ENCODE data around the gene SYVN1.
A peak's percentile ranks its signal among the peaks of the same experiment; 100 is the strongest.
"Not testable (repeated sequence)": the region's sequence is repeated elsewhere in the genome, so short reads cannot be mapped to it uniquely, and the experiment has no call there.

Gene SYVN1

DNA sequence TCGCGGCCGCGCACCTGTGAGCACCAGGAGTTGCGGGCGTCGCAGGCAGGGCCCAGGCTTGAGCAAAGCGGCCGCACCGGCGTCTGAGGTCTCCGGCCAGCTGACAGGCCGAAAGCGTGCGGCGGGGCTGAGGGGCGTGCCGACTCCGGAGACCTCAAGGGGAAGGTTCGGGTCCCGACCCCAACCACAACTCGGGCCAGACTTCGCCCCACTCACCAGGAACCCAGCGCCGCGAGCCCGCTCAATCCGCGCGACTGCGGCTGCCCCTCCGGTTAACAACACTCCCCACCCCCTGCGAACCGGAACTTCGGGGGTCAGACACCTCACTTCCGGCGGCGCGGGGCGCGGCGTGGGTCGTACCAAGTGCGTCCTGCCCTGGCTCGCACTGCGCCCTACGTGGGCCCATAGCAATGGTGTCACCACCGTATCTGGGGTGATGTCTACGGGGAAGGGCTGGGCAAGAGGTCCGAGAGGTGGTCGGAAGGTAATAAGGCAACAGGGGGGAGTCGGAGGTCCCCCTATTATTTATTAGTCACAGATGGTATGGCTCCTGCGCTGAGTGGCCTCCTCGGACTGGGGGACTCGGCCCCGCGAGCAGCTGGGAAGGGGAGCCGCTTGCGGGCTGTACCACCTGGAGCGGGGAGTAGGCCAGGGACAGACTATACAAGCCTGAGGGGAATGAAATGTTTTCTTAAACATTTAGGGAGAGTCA is at the start of gene SYVN1:
Gene SYVN1, minus strand, starts transcription at position 280 of the 712 bp plus-strand sequence. CDS start 918 bp downstream, outside the sequence.
- peak; percentile 87 for DNase-seq (ENCODE audit: low spot score)

DNA sequence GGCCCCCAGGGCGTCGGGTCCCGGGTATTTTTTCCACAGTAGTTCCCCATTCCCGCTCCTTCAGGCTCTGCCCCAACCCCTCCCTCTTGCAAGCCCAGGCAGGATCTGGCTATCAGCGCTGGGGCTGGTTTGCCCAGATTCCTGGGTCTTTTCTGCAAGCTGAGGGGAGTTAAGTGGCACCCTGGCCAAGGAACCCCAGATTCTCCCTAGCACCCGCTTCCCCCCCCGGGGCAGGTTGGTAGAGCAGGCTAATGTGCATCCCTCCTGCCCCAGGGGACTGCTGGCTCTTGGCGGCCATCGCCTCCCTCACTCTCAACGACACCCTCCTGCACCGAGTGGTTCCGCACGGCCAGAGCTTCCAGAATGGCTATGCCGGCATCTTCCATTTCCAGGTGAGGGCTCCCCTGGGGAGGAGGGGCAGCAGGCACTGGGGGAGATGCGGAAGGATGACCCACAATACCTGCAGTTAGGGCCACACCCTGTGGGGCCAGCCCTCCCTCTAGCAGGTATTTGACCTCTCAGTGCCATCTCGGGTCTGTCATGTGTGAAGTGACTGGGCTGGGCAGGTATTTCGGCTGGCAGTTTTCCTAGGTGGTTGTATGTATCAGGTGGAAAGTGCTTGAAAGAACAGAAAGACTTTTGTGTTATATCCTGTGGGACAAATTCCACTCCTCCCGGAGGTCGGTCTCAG is 49.0 kb upstream of the SYVN1 start:
- DNase-seq (ENCODE audit: low spot score): no peak

DNA sequence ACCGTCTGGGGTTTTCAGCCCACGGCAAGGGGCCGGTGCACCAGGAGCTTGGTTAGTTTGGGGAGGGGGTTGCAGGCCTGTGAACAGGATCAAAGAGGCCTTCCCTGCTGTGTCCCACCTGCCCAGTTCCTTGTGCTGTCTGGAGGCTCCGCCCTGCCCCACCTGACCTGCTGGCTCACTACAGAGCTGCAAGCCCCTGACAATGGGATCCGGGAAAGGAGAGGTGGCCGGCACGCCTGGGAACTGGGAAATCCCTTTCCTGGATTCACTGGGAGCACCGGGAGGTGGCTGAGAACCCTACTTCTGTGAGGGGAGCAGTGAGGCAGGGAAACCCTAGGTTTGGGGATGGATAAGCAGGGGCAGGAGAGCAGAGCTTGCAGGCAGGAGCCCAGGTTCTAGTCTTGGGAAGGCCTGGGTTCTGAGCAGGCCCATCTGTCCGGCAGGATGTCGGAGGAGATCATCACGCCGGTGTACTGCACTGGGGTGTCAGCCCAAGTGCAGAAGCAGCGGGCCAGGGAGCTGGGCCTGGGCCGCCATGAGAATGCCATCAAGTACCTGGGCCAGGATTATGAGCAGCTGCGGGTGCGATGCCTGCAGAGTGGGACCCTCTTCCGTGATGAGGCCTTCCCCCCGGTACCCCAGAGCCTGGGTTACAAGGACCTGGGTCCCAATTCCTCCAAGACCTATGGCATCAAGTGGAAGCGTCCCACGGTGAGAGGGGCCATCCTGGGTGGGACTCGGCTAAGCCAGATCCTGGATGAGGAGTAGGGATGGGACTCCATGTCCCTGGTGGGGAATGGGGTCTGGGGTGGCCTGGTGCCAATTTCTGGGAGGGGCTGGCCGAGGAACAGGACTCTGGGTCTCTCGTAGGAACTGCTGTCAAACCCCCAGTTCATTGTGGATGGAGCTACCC is 48.2 kb upstream of the SYVN1 start:
- DNase-seq (ENCODE audit: low spot score): peak; percentile 50

DNA sequence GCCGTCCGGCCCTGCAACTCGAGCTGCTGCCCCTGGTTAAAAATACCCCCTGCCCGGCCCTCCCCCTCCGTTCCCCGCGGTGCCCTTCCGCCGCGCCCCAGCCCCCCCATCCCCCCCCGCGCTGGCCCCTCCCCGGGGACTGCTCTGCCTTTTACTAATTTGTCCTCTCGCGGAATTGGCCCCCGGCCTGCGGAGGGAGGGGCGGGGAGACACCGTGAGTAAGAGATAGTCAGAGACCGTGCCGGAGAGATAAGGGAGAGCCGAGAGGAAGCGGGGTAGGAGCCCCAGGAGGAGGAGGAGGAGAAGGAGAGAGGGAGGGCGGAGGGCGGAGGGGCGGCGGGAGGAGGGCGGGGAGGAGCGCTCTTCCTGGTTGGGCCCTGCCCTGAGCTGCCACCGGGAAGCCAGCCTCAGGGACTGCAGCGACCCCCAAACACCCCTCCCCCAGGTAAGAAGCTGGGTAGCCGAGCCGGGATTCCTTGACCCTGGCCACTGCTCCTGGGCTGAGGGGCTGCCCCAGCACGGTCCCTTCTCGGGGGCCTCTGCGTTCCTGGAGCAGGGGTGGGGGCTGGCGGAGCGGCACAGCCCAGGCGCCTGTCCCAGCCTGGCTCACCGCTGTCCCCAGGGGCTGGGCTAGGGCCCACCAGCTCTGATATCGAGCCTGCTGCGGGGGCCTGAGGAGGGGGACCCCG is 47.4 kb upstream of the SYVN1 start, which contains the start of gene CAPN1:
Gene CAPN1, plus strand, starts transcription at position 360 of the 689 bp plus-strand sequence. CDS start 774 bp downstream, outside the sequence.
- peak; percentile 96 for DNase-seq (ENCODE audit: low spot score)

DNA sequence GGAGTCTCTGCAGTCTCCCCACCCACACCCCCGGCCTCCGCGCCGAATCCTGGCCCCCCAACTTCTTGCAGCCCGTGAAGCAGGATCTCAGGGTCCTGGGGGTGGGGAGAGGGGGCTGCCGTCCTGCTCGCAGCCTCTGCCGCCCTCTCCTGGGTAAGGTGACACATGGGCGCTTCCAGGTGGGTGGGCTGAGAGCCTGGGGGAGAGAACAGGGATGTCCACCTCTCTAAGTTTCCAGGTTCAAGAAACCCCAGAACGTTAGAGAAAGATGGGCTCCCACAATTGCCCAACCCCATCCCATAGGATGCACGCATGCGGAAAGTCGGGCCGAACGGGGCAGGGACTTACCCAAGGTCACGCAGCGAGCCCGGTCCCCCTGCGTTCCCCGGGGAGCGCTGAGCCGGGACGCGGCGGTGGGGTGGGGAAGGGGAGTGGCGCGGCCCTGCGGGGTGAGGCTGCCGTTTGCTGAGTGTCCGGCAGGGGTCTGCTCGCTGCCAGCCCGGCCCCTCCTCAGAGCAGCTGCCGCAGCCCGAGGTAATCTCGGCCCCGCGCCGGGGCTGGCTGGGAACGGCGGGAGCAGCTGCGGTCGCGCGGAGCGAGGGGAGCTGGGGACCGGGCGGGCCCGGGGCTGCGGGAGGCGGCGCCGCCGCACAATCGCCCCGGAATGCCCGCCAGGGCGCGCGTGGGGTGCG is 46.7 kb upstream of the SYVN1 start:
- DNase-seq (ENCODE audit: low spot score): peak; percentile 70

DNA sequence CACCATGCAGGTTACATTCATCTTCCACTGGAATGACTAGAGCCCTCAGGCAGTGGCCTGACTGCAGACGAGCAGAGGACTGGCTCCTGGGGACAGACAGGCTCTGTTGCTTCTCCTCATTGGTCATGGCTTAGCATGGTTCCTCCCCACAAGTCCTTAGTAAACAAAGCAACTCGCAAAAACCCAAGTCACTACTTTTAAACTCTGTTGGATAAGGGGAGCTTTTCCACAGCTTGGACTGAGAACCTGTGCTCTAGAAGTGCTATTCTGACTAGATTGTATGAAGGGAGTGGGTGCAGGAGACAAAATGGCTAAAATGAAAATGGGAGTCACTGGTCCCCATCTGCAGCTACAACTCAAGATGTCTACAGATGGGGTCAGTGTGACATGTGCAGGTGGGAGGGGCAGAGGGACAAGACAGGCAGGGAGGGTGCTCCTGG is 40.3 kb upstream of the SYVN1 start:
- DNase-seq (ENCODE audit: low spot score): not testable (repeated sequence)

DNA sequence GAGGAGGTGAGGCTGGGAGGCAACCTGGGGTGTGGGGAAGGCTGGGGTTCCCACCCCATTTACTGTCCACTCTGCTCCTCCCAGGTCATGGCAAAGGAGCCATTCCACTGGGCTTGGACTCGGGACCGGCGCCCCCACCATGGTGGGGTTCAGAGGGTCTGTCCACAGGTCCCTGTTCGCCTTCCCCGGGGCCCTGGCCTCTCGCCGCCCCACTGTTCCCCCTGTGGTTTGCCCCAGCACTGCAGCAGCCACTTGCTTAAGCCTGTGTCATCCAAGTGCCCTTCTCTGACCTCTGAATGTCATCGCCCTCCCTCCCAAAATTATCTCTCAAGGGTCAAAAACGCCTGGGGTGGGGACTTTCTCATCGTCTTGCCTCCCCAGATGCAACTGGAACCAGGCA is 38.3 kb upstream of the SYVN1 start:
- DNase-seq (ENCODE audit: low spot score): no peak

DNA sequence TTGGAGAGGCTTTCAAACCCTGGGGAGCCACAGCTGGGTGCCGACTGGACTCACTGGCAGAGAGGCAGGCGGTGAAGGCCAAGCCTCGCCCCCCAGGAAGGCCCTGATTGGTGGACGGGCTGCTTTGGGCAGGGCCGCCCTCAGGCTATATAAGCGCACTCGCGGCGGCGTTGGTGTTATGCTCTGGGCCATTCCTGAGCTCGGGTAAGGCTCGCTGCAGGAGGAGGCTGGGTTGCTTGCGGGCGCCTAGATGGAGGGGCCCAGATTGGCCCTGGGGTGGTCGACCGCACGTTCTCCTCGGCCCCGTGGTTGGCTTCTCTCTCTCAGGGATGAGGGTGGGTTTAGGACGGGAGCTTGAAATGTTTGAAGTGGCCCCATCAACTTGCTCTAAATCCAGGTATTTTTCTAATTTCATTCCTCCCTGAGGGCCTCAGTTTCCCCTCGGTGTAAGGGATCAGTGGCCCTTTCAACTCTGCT is 35.8 kb upstream of the SYVN1 start, which contains the start of gene SPDYC:
Gene SPDYC, plus strand, starts transcription at position 176 of the 477 bp plus-strand sequence. CDS start 1,125 bp downstream, outside the sequence.
- no peak for DNase-seq (ENCODE audit: low spot score)

DNA sequence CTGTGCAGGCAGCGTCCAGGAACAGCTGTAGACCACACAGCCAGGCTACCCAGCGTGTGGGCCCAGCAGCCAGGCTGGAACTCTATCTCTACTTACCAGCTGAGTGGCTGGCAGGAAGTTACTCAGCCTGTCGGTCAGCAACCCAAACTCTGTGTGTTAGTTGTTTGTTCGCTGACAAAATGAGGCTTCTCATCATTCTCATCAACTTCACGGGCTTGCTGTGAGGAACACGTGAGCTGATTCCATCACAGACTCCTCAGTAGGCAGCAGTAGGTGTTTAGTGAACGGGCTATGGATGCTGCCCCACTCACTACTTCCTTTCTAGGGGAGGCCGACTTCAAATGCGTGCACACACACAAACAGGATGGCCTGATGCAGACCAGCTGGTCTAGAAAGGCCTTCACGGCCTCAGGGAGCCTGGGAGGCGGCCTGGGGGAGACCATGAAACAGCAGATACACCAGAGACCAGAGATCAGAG is 34.9 kb upstream of the SYVN1 start:
- DNase-seq (ENCODE audit: low spot score): no peak

DNA sequence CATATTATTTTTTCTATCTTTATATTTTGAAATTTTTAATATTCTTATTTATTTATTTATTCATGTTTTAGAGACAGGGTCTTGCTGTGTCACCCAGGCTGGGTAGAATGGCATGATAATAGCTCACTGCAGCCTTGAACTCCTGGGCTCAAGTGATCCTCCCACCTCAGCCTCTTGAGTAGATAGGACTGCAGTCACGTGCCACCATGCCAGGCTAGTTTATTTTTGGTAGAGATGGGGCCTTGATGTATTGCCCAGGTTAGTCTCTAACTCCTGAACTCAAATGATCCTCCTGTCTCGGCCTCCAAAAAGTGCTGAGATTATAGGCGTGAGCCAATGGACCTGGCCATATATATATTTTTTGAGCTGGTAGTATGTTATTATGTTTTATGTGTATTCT is 33.3 kb upstream of the SYVN1 start:
- DNase-seq (ENCODE audit: low spot score): no peak

DNA sequence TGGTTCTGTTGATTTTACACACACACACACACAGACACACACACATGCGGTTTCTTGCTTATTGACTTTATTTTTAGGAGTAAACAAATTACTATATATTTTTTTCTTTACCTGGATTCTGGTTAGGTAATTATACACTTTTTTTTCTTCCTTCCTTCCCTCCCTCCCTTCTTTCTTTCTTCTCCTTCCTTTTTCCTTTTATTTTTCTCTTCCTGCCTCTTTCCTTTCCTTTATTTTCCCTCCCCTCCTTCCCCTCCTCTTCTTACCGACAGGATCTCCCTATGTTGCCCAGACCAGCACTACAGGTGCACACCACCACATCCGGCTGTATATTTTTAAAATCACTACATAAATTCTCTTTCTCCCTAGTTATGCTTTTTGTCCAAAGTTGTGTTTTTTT is 32.6 kb upstream of the SYVN1 start:
- no peak for DNase-seq (ENCODE audit: low spot score)

DNA sequence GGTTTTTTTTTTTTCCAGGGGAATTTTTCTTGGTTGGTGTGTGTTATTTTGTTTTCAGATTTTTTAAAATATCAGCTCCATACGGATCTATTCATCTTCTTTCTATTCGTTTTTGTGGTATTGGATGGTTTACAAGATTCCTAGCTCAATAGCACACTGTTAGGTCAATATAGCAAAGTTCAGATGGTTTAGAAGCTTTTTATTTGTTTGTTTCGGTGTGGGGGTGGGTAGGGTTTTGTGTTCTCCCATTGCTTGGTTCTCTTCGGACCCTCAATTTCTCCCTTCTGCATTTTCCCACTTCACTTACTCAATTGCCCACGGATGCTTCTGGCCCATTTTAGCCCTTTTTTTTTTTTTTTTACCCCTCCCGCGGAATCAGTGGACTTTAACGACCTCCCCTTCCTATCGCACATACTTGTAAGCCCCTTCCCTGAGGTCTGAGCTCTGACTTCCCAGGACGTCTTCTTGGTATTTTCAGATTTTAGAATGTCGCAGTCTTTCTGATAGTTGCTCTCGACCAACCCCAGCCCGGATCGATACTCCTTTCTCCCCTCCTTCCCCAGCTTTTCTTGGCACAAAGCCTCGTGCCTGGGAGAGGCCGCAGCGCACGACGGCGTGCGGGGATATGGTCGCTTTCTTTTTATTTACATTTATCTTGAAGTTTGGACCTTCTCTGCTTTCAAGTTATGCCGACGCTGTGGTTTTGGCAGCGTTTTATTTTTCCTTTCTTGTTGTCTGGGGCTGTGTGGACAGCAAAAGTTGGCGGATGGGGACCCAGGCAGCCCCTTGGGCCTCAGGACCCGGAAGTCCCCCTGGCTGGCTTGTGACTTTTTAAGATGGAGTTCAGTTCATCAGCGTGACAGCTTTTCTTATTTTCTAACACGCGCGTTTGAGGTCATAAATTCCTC is 31.3 kb upstream of the SYVN1 start:
- no peak for DNase-seq (ENCODE audit: low spot score)

DNA sequence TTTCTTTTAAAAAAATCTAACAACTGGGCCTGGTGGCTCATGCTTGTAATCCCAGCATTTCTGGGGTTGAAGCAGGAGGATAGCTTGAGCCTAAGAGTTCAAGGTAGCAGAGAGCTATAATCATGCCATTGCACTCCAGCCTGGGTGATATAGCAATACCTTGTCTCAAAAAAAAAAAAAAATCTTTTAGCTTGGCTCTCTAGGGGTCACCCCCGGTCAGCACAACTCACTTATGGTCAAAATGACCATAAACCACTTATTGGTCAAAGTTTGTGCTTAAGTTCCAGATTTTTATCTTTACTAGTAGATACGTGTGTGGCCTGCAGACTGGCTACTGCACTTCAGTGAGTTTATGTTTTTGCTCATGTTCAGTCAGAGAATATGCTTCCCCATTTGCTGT is 29.4 kb upstream of the SYVN1 start:
- no peak for DNase-seq (ENCODE audit: low spot score)

DNA sequence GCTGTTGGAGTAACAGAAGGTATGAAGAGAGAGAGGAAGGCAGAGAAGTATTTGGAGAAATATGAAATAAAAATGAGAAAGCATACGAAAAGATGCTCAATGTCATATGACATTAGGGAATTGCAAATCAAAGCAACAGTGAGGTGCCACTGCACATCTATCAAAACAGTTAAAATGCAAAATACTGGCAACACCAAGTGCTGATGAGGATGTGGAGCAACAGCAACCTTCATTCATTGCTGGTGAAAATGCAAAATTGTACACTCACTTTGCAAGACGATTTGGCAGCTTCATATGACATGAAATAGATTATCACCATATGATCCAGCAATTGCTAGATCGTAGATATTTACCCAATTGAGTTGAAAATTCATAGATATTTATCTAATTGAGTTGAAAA is 26.3 kb upstream of the SYVN1 start:
- no peak for DNase-seq (ENCODE audit: low spot score)

DNA sequence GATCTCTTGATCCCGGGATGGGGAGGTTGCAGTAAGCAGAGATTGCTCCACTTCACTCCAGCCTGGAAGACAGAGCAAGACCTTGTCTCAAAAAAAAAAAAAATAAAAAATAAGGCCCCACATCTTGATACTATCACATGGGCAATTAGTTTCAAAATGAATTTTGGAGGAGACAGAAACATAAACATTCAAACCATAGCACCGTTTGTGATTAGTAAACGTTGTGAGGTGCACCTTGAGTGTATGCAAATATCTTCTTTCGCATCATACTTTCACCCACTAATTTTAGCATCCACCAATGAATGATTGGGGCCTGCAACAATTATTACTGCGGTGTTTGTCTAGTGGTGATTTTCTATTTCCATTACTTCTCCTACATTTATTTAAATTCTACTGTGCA is 24.7 kb upstream of the SYVN1 start:
- no peak for DNase-seq (ENCODE audit: low spot score)

DNA sequence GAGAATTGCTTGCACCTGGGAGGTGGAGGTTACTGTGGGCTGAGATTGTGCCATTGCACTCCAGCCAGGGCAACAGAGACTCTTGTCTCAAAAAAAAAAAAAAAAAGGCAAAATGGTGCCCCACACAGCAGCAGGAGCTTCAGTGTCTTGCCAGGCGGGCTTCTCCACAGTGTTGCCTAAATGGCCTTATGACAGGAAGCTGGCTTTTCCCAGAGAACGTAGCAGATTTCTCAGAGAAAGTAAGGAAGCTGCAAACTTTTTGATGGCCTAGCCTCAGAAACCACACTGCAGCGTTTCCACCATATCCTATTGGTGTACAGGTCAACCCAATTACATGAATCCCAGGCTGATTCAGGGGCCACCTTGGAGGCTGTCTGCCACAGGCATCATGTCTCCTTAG is 23.0 kb upstream of the SYVN1 start:
- DNase-seq (ENCODE audit: low spot score): no peak

DNA sequence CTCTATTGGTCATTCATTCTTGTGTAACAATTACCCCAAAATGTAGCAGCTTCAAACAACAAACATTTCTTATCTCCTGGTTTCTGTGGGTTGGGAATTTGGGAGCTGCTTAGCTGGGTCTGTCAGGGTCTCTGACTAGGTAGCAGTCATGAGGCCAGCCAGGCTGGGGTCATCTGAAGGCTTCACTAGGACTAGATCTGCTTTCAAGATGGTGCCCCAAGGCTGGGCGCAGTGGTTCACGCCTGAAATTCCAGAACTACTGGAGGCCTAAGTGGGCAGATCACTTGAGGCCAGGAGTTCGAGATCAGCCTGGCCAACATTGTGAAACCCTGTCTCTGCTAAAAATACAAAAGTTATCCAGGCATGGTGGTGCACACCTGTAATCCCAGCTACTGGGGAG is 22.6 kb upstream of the SYVN1 start:
- DNase-seq (ENCODE audit: low spot score): no peak

DNA sequence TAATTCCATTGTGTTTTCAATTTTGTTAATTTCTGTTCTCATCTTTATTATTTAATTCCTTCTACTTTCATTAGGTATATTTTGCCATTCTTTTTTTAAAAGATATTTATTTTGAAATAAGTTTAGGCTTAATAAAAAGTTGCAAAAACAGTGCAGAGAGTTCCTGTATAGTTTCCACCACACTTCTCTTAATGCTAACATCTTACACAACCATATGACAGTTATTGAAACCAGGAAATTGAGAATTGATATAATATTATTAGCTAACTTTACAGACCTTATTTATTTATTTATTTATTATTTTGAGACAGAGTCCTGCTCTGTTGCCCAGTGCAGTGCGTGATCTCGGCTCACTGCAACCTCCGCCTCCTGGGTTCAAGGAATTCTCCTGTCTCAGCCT is 21.9 kb upstream of the SYVN1 start:
- DNase-seq (ENCODE audit: low spot score): no peak

DNA sequence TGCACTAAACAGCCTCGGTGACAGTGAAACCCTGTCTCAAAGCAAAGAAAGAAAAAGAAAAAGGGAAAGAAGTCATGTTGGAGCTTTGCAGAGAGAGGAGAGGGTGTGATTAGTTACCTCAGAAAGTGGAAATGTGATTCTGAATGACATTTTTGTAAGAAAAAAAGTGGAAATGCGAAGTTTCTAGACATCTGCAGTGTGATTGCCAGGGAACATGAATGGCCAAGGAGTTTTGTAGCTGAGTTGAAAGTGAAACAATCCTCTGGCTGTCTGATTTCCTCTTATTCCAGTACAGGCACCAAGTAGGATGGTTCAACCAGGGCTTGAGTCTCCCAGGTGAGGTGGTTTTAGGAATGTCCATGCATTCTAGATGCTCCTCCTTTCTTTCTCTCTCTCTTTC is 17.8 kb upstream of the SYVN1 start:
- DNase-seq (ENCODE audit: low spot score): no peak
